WTC11 (cell line): ENCODE results near the gene SPAG9. TPM values are rescaled to one million over a fixed set of nuclear protein-coding genes. Genes with fewer than 3 reads are reported as not detected.

Experiments used
- ATAC-seq: fragments of 200-7000 bp; cut with Tn5 transposase; 2 replicates; pipeline ENCODE4 v1.10.0; 2021; ENCODE audit warnings: mild to moderate bottlenecking, moderate library complexity
- CTCF ChIA-PET: fragments of 300-600 bp; sonication (Branson Sonifier 250); formaldehyde crosslinking; loops from one replicate; lab custom pipeline; 2021; ENCODE audit warnings: antibody characterized with exemption; lab: Charles Lee
- POLR2A ChIA-PET: fragments of 350-600 bp; sonication (Branson Sonifier 250); formaldehyde crosslinking; loops from one replicate; lab custom pipeline; 2021; ENCODE audit warnings: antibody characterized with exemption; lab: Charles Lee
- DNase-seq: peaks from one replicate; pipeline ENCODE4 v3.0.0; 2021; ENCODE audit warnings: low spot score
- H3K27ac Mint-ChIP-seq: 2 replicates; pipeline ENCODE4 v1.8.0; 2021; ENCODE audit warnings: mixed read lengths
- H3K27me3 Mint-ChIP-seq: 2 replicates; pipeline ENCODE4 v1.8.0; 2021; ENCODE audit warnings: low read depth, mild to moderate bottlenecking, moderate library complexity, mixed read lengths
- H3K36me3 Mint-ChIP-seq: 2 replicates; pipeline ENCODE4 v1.8.0; 2021; ENCODE audit warnings: mixed read lengths
- H3K4me1 Mint-ChIP-seq: 2 replicates; pipeline ENCODE4 v1.8.0; 2022; ENCODE audit warnings: mixed read lengths
- H3K4me3 Mint-ChIP-seq: 2 replicates; pipeline ENCODE4 v1.8.0; 2021; ENCODE audit warnings: mild to moderate bottlenecking, moderate library complexity, mixed read lengths
- H3K9me3 Mint-ChIP-seq: 2 replicates; pipeline ENCODE4 v1.8.0; 2021; ENCODE audit warnings: mixed read lengths
- CREM ChIP-seq: sonication (generic); formaldehyde crosslinking; IDR thresholded peaks from 2 replicates; pipeline ENCODE4 v1.8.1; 2022; ENCODE audit warnings: mild to moderate bottlenecking, missing genetic modification reagents, moderate library complexity
- MXD4 ChIP-seq: fragments of 250-450 bp; sonication (Bioruptor Pico); IDR thresholded peaks from 2 replicates; pipeline ENCODE4 v1.8.0; 2021; ENCODE audit warnings: mild to moderate bottlenecking, moderate library complexity, borderline replicate concordance
- SP1 ChIP-seq: sonication (generic); formaldehyde crosslinking; conservative IDR thresholded peaks from 2 replicates; pipeline ENCODE4 v1.8.1; 2022; ENCODE audit warnings: missing genetic modification reagents
- ZBTB43 ChIP-seq: sonication (generic); formaldehyde crosslinking; IDR thresholded peaks from 2 replicates; pipeline ENCODE4 v1.8.1; 2023; ENCODE audit warnings: mild to moderate bottlenecking, missing genetic modification reagents
- ZNF396 ChIP-seq: fragments of 250-450 bp; sonication (Bioruptor Pico); IDR thresholded peaks from 2 replicates; pipeline ENCODE4 v1.8.0; 2021; ENCODE audit warnings: mild to moderate bottlenecking, moderate library complexity, borderline replicate concordance
- ZNF416 ChIP-seq: fragments of 250-450 bp; sonication (Bioruptor Pico); IDR thresholded peaks from 2 replicates; pipeline ENCODE4 v1.9.0; 2021; ENCODE audit warnings: mild to moderate bottlenecking, inconsistent platforms
- total RNA-seq: library from RNA; stranded (reverse); gene quantifications from 3 replicates; pipeline ENCODE4 v1.2.3, GENCODE V29; 2021
- TF ChIP-seq, protein P1 (sequence below): sonication (generic); formaldehyde crosslinking; IDR thresholded peaks from 2 replicates; pipeline ENCODE4 v1.8.0; 2023; ENCODE audit warnings: missing genetic modification reagents
- TF ChIP-seq, protein P2 (sequence below): sonication (generic); formaldehyde crosslinking; IDR thresholded peaks from 2 replicates; pipeline ENCODE4 v1.8.1; 2022; ENCODE audit warnings: mild to moderate bottlenecking, moderate library complexity, missing genetic modification reagents
- TF ChIP-seq, protein P3 (sequence below): fragments of 250-450 bp; sonication (Bioruptor Pico); IDR thresholded peaks from 2 replicates; pipeline ENCODE4 v1.9.0; 2021; ENCODE audit warnings: mild to moderate bottlenecking
- TF ChIP-seq, protein P4 (sequence below): fragments of 250-450 bp; sonication (Bioruptor Pico); IDR thresholded peaks from 2 replicates; pipeline ENCODE4 v1.9.0; 2021; ENCODE audit warnings: moderate library complexity, mild to moderate bottlenecking, inconsistent platforms, borderline replicate concordance
- TF ChIP-seq, protein P5 (sequence below): sonication (generic); formaldehyde crosslinking; IDR thresholded peaks from 2 replicates; pipeline ENCODE4 v1.8.1; 2022; ENCODE audit warnings: mild to moderate bottlenecking, missing genetic modification reagents, moderate library complexity, borderline replicate concordance
- TF ChIP-seq, protein P6 (sequence below): sonication (generic); formaldehyde crosslinking; IDR thresholded peaks from 2 replicates; pipeline ENCODE4 v1.8.1; 2023; ENCODE audit warnings: mild to moderate bottlenecking, moderate library complexity, missing genetic modification reagents

Gene SPAG9
- total RNA-seq, 1 experiment from 2014 or later: 51.9 TPM

- H3K9me3 Mint-ChIP-seq: no peaks in the 10 kb centered on the region
These were observed 55.2 kb downstream of the SPAG9 start for GRCh38 chr17:51065466-51065865.

DNA sequence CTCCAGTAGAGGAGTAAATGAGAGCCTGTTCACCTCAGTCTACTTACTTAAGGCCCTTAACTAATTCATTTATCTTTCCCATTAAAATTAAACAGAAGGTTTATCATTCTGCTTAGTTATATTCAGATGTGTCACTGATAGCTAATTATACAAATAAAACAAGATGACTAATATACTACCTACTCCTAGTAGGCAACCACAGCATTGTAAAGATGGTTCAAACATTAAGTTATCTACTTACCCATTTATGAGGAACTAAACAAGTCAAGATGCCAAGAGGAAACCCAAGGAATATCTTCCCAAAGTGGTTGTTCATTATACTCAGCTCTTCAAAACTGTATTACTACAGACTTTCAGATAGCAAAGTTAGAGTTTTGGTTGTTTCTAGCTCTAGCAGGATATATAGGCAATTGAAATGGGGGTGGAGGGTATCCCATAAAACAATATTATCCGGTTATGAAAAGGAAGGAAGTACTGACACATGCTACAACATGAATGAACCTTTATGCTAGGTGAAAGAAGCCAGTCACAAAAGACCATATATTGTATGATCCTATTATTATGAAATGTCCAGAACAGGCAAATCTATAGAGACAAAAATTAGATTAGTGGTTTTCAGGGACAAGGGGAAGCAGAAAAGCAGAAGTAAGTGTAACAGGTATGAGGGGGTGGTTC is 56.5 kb downstream of the SPAG9 start:
- no peak overlapping the region for H3K27ac Mint-ChIP-seq

More at GRCh38 chr17:51065466-51065865, 55.2 kb downstream of the SPAG9 start:
- Mint-ChIP-seq H3K4me3 (no peak overlapping the region), H3K36me3 (no peaks in the 10 kb centered on the region), H3K4me1 (no peaks in the 10 kb centered on the region), H3K27ac (no peak overlapping the region), H3K27me3 (no peaks in the 10 kb centered on the region)
- TF ChIP-seq, protein P1, sequence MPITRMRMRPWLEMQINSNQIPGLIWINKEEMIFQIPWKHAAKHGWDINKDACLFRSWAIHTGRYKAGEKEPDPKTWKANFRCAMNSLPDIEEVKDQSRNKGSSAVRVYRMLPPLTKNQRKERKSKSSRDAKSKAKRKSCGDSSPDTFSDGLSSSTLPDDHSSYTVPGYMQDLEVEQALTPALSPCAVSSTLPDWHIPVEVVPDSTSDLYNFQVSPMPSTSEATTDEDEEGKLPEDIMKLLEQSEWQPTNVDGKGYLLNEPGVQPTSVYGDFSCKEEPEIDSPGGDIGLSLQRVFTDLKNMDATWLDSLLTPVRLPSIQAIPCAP (CRISPR knock-in tag): no peak
- TF ChIP-seq, protein P2, sequence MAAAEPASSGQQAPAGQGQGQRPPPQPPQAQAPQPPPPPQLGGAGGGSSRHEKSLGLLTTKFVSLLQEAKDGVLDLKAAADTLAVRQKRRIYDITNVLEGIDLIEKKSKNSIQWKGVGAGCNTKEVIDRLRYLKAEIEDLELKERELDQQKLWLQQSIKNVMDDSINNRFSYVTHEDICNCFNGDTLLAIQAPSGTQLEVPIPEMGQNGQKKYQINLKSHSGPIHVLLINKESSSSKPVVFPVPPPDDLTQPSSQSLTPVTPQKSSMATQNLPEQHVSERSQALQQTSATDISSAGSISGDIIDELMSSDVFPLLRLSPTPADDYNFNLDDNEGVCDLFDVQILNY (CRISPR knock-in tag): no peak
- no peak for DNase-seq
- ChIA-PET POLR2A (interaction anchor here (0.8 kb wide), 1 partner anchor 9 kb away, joined by 3 read pairs; no protein-coding TSS in a partner anchor), CTCF (interaction anchor here (0.7 to 1.1 kb wide), 4 partner anchors 8 to 282 kb away, joined by 3 to 6 read pairs (median 4); no protein-coding TSS in a partner anchor)
- no peak for ATAC-seq

More for the DNA sequence above, 56.5 kb downstream of the SPAG9 start:
- TF ChIP-seq CREM (CRISPR knock-in tag): no peak
- no peak for TF ChIP-seq ZNF416 (CRISPR knock-in tag)
- TF ChIP-seq, protein P3, sequence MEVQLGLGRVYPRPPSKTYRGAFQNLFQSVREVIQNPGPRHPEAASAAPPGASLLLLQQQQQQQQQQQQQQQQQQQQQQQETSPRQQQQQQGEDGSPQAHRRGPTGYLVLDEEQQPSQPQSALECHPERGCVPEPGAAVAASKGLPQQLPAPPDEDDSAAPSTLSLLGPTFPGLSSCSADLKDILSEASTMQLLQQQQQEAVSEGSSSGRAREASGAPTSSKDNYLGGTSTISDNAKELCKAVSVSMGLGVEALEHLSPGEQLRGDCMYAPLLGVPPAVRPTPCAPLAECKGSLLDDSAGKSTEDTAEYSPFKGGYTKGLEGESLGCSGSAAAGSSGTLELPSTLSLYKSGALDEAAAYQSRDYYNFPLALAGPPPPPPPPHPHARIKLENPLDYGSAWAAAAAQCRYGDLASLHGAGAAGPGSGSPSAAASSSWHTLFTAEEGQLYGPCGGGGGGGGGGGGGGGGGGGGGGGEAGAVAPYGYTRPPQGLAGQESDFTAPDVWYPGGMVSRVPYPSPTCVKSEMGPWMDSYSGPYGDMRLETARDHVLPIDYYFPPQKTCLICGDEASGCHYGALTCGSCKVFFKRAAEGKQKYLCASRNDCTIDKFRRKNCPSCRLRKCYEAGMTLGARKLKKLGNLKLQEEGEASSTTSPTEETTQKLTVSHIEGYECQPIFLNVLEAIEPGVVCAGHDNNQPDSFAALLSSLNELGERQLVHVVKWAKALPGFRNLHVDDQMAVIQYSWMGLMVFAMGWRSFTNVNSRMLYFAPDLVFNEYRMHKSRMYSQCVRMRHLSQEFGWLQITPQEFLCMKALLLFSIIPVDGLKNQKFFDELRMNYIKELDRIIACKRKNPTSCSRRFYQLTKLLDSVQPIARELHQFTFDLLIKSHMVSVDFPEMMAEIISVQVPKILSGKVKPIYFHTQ (CRISPR knock-in tag): no peak
- no peak for TF ChIP-seq ZNF396 (CRISPR knock-in tag)
- TF ChIP-seq, protein P4, sequence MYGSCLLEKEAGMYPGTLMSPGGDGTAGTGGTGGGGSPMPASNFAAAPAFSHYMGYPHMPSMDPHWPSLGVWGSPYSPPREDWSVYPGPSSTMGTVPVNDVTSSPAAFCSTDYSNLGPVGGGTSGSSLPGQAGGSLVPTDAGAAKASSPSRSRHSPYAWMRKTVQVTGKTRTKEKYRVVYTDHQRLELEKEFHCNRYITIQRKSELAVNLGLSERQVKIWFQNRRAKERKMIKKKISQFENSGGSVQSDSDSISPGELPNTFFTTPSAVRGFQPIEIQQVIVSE: no peak
- TF ChIP-seq, protein P5, sequence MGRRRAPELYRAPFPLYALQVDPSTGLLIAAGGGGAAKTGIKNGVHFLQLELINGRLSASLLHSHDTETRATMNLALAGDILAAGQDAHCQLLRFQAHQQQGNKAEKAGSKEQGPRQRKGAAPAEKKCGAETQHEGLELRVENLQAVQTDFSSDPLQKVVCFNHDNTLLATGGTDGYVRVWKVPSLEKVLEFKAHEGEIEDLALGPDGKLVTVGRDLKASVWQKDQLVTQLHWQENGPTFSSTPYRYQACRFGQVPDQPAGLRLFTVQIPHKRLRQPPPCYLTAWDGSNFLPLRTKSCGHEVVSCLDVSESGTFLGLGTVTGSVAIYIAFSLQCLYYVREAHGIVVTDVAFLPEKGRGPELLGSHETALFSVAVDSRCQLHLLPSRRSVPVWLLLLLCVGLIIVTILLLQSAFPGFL (CRISPR knock-in tag): no peak
- TF ChIP-seq, protein P6, sequence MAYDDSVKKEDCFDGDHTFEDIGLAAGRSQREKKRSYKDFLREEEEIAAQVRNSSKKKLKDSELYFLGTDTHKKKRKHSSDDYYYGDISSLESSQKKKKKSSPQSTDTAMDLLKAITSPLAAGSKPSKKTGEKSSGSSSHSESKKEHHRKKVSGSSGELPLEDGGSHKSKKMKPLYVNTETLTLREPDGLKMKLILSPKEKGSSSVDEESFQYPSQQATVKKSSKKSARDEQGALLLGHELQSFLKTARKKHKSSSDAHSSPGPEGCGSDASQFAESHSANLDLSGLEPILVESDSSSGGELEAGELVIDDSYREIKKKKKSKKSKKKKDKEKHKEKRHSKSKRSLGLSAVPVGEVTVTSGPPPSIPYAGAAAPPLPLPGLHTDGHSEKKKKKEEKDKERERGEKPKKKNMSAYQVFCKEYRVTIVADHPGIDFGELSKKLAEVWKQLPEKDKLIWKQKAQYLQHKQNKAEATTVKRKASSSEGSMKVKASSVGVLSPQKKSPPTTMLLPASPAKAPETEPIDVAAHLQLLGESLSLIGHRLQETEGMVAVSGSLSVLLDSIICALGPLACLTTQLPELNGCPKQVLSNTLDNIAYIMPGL: no peak
- TF ChIP-seq ZBTB43 (CRISPR knock-in tag): no peak
- no peak for TF ChIP-seq SP1 (CRISPR knock-in tag)
- TF ChIP-seq MXD4 (CRISPR knock-in tag): no peak
- Mint-ChIP-seq H3K27me3 (no peaks in the 10 kb centered on the region; the same call in 1 of the 2 replicates), H3K4me3 (no peak overlapping the region), H3K36me3 (no peaks in the 10 kb centered on the region), H3K9me3 (no peaks in the 10 kb centered on the region), H3K4me1 (no peaks in the 10 kb centered on the region)
- no peak for DNase-seq
- ChIA-PET POLR2A (no interaction called here), CTCF (no interaction called here)
- ATAC-seq: no peak
